H1 (cell line): ENCODE results near the gene ZNF837. TPM values are rescaled to one million over a fixed set of nuclear protein-coding genes. Genes with fewer than 3 reads are reported as not detected.

Source experiments
- CTCF ChIA-PET: fragments of 300-600 bp; sonication (Branson Sonifier 250); formaldehyde crosslinking; loops from one replicate; lab custom pipeline; 2021; ENCODE audit not compliant: partially characterized antibody; lab: Charles Lee
- POLR2A ChIA-PET: fragments of 300-600 bp; sonication (Branson Sonifier 250); formaldehyde crosslinking; loops from one replicate; lab custom pipeline; 2021; ENCODE audit warnings: inconsistent platforms; ENCODE audit not compliant: partially characterized antibody; lab: Charles Lee
- DNase-seq, 2 experiments: peaks; one replicate each; pipeline versions ENCODE4 v3.0.0 to v3.0.0-alpha.2; 2010 to 2022; ENCODE audit warnings: low spot score in 2 of 2, low read depth in 1 of 2, mixed read lengths in 1 of 2
- FAIRE-seq: peaks from 2 replicates; lab custom pipeline; 2011; peaks lifted over from hg19 to GRCh38; lab: Jason Lieb, UNC
- H2AFZ ChIP-seq: 2 replicates; pipeline ENCODE4 v1.8.1; 2012; ENCODE audit warnings: low read length, inconsistent platforms
- H2AK5ac ChIP-seq: 2 replicates; pipeline ENCODE4 v1.6.1; 2013; ENCODE audit warnings: low read depth, low read length
- H2BK120ac ChIP-seq: replicated peaks from 2 replicates; pipeline ENCODE3; 2013; ENCODE audit warnings: low read depth, low read length, inconsistent platforms
- H2BK12ac ChIP-seq: 2 replicates; pipeline ENCODE4 v1.6.1; 2013; ENCODE audit warnings: low read depth, low read length
- H2BK15ac ChIP-seq: 2 replicates; pipeline ENCODE4 v1.6.1; 2013; ENCODE audit warnings: low read length
- H2BK20ac ChIP-seq: 2 replicates; pipeline ENCODE4 v1.6.1; 2013; ENCODE audit warnings: low read length
- H2BK5ac ChIP-seq: 2 replicates; pipeline ENCODE4 v1.6.1; 2013; ENCODE audit warnings: low read depth, low read length
- H3K14ac ChIP-seq: 2 replicates; pipeline ENCODE4 v1.6.1; 2013; ENCODE audit warnings: inconsistent platforms; ENCODE audit not compliant: insufficient read length
- H3K18ac ChIP-seq: 2 replicates; pipeline ENCODE4 v1.6.1; 2013; ENCODE audit warnings: low read length; ENCODE audit errors: extremely low read depth
- H3K23ac ChIP-seq: 2 replicates; pipeline ENCODE4 v1.6.1; 2013; ENCODE audit warnings: inconsistent platforms; ENCODE audit not compliant: insufficient read length
- H3K23me2 ChIP-seq: 2 replicates; pipeline ENCODE4 v1.6.1; 2013; ENCODE audit warnings: low read depth, low read length
- H3K27ac ChIP-seq: 2 replicates; pipeline ENCODE4 v1.6.1; 2011; ENCODE audit warnings: low read depth, low read length, inconsistent platforms
- H3K27me3 ChIP-seq, 4 experiments: replicated peaks in 1 of 4; 1 replicate in 1 of 4; 2 replicates in 3 of 4; pipeline versions ENCODE4 v1.6.1 to v1.8.1; 2011 to 2013; ENCODE audit warnings: low read length in 3 of 4, mild to moderate bottlenecking in 3 of 4, inconsistent platforms in 2 of 4, mixed read lengths in 2 of 4, moderate library complexity in 1 of 4; ENCODE audit not compliant: control insufficient read depth in 3 of 4, insufficient read depth in 3 of 4; ENCODE audit errors: extremely low read depth in 1 of 4
- H3K36me3 ChIP-seq, 4 experiments: 2 replicates each; pipeline versions ENCODE4 v1.6.1 to v1.8.1; 2011 to 2013; ENCODE audit warnings: mild to moderate bottlenecking in 4 of 4, low read length in 3 of 4, moderate library complexity in 2 of 4, control low read depth in 1 of 4, inconsistent platforms in 1 of 4; ENCODE audit not compliant: insufficient read depth in 4 of 4, control insufficient read depth in 2 of 4
- H3K4ac ChIP-seq: replicated peaks from 2 replicates; pipeline ENCODE3; 2013; ENCODE audit warnings: low read length, low read depth, mixed read lengths, inconsistent platforms; ENCODE audit not compliant: insufficient read length
- H3K4me1 ChIP-seq, 4 experiments: replicated peaks in 1 of 4; 1 replicate in 1 of 4; 2 replicates in 3 of 4; pipeline versions ENCODE4 v1.6.1 to v1.8.1; 2011 to 2013; ENCODE audit warnings: low read length in 3 of 4, inconsistent platforms in 2 of 4, mixed read lengths in 1 of 4; ENCODE audit not compliant: insufficient read depth in 4 of 4, control insufficient read depth in 3 of 4
- H3K4me2 ChIP-seq, 2 experiments: 2 replicates each; pipeline versions ENCODE4 v1.6.1 to v1.8.1; 2011 to 2013; ENCODE audit warnings: low read depth in 2 of 2, low read length in 2 of 2, control low read depth in 1 of 2, inconsistent platforms in 1 of 2, mild to moderate bottlenecking in 1 of 2; ENCODE audit not compliant: insufficient read depth in 1 of 2
- H3K4me3 ChIP-seq, 4 experiments: fragments of 200-600, 300-600 bp in 1 of 4; sonication (generic), shearing (Covaris generic), sonication (Bioruptor Twin) in 1 of 4; 2 replicates each; pipeline versions ENCODE4 v1.5.1 to v1.8.1; 2011 to 2016; ENCODE audit warnings: low read length in 4 of 4, low read depth in 3 of 4, control low read depth in 2 of 4, inconsistent platforms in 2 of 4, mild to moderate bottlenecking in 2 of 4, mixed read lengths in 1 of 4, moderate library complexity in 1 of 4; ENCODE audit not compliant: insufficient read depth in 2 of 4; ENCODE audit errors: extremely low read depth in 1 of 4
- H3K56ac ChIP-seq: replicated peaks from 2 replicates; pipeline ENCODE3; 2013; ENCODE audit warnings: low read depth, mild to moderate bottlenecking, mixed read lengths, low read length, inconsistent platforms; ENCODE audit not compliant: insufficient read length
- H3K79me1 ChIP-seq: 2 replicates; pipeline ENCODE4 v1.6.1; 2013; ENCODE audit warnings: low read depth, low read length, control low read depth
- H3K79me2 ChIP-seq, 2 experiments: 2 replicates each; pipeline versions ENCODE4 v1.6.1 to v1.8.1; 2012 to 2013; ENCODE audit warnings: low read length in 2 of 2, mild to moderate bottlenecking in 2 of 2, inconsistent platforms in 1 of 2; ENCODE audit not compliant: insufficient read depth in 2 of 2, control insufficient read depth in 1 of 2
- H3K9ac ChIP-seq, 4 experiments: replicated peaks in 1 of 4; 1 replicate in 1 of 4; 2 replicates in 3 of 4; pipeline versions ENCODE4 v1.6.1 to v1.8.1; 2011 to 2013; ENCODE audit warnings: low read depth in 3 of 4, low read length in 3 of 4, control low read depth in 2 of 4, mild to moderate bottlenecking in 2 of 4, moderate library complexity in 2 of 4, inconsistent platforms in 1 of 4; ENCODE audit errors: extremely low read depth in 1 of 4
- H3K9me3 ChIP-seq, 2 experiments: 2 replicates each; pipeline versions ENCODE4 v1.6.1 to v1.8.1; 2012 to 2013; ENCODE audit warnings: mild to moderate bottlenecking in 2 of 2, moderate library complexity in 2 of 2, control low read depth in 1 of 2, inconsistent platforms in 1 of 2, low read depth in 1 of 2, low read length in 1 of 2, mixed read lengths in 1 of 2; ENCODE audit not compliant: insufficient read depth in 2 of 2
- H4K20me1 ChIP-seq, 2 experiments: replicated peaks in 1 of 2; 2 replicates each; pipeline versions ENCODE3 to v1.8.1; 2011 to 2013; ENCODE audit warnings: inconsistent platforms in 2 of 2, low read length in 2 of 2, mild to moderate bottlenecking in 1 of 2; ENCODE audit not compliant: insufficient read depth in 2 of 2, control insufficient read depth in 1 of 2
- H4K5ac ChIP-seq: 2 replicates; pipeline ENCODE4 v1.6.1; 2013; ENCODE audit warnings: low read length, low read depth, mixed read lengths, inconsistent platforms; ENCODE audit not compliant: insufficient read length
- H4K8ac ChIP-seq: 2 replicates; pipeline ENCODE4 v1.8.0; 2013; ENCODE audit warnings: mild to moderate bottlenecking, moderate library complexity, low read length, inconsistent platforms; ENCODE audit not compliant: insufficient read depth; ENCODE audit errors: extremely low read depth
- H4K91ac ChIP-seq: replicated peaks from 2 replicates; pipeline ENCODE3; 2013; ENCODE audit warnings: low read length, mixed read lengths, inconsistent platforms; ENCODE audit not compliant: insufficient read length
- CEBPB ChIP-seq: IDR thresholded peaks from 2 replicates; pipeline ENCODE4 v1.6.1; 2012; ENCODE audit warnings: low read depth, low read length
- CHD2 ChIP-seq: IDR thresholded peaks from 2 replicates; pipeline ENCODE4 v1.6.1; 2012; ENCODE audit warnings: low read length, improper control_type of control experiment
- WGBS, 2 experiments: shearing (Covaris generic) in 1 of 2; methylation state at CpG; one replicate each; pipeline versions ENCODE4 v1.1.6 to v1.1.7; 2013 to 2015; ENCODE audit warnings: low lambda C conversion rate in 2 of 2, mixed read lengths in 2 of 2, inconsistent platforms in 1 of 2, low coverage in 1 of 2, missing lambda C conversion rate in 1 of 2; ENCODE audit not compliant: insufficient replicate concordance in 2 of 2, insufficient coverage in 1 of 2, insufficient read length in 1 of 2; ENCODE audit errors: extremely low coverage in 1 of 2, missing lambda C conversion rate in 1 of 2; 5-methylcytosine and 5-hydroxymethylcytosine counted together
- polyA plus RNA-seq, 7 experiments: library from polyadenylated mRNA; depleted of rRNA in 3 of 7; stranded (reverse) in 5 of 7; unstranded in 2 of 7; fragments of >200 nt in 5 of 7; fragments of 200-250 nt in 2 of 7; gene quantifications; 1 replicate in 5 of 7; 2 replicates in 1 of 7; 4 replicates in 1 of 7; pipeline versions ENCODE4 v1.2.1 to v1.2.3, GENCODE V29; 2011 to 2013; ENCODE audit warnings: missing spikeins in 2 of 7, mixed read lengths in 2 of 7
- total RNA-seq: library from RNA; stranded (reverse); fragmentation: NEBNext Ultra II Directional; extraction: Animal tissue kit (Norgen Biotek cat#: 25700); gene quantifications from 2 replicates; pipeline ENCODE4 v1.2.1, GENCODE V29; 2021

ZNF837 gene
- total and polyA plus RNA-seq, 2 of the 8 experiments (the other 6 are each of a cell fraction or from before 2014, with no cell fraction given) = 1.9 to 3.3 TPM

GRCh38 chr19:58338336-58338735, 42.5 kb downstream of the ZNF837 start:
- Histone ChIP-seq H2BK5ac (no peak overlapping the region), H3K4me1 (no peaks in the 10 kb centered on the region), H3K9me3 (peaks cover 5 to 6% of the 10 kb centered on the region in 2 experiments; a peak in 2 of 4 replicates), H2BK12ac (no peak overlapping the region), H3K27ac (no peak overlapping the region), H2AFZ (no peak overlapping the region), H3K56ac (no peak overlapping the region), H3K23ac (no peak overlapping the region), H3K4me3 (no peak overlapping the region), H3K23me2 (no peaks in the 10 kb centered on the region), H4K5ac (no peak overlapping the region), H4K20me1 (peaks cover 3 to 8% of the 10 kb centered on the region in 2 experiments), H3K18ac (no peak overlapping the region), H2BK120ac (no peak overlapping the region), H3K4me2 (no peak overlapping the region), H3K27me3 (no peaks in the 10 kb centered on the region), H4K91ac (no peak overlapping the region), H3K9ac (no peak overlapping the region), H2BK15ac (no peak overlapping the region), H3K4ac (no peak overlapping the region), H3K79me1 (no peaks in the 10 kb centered on the region), H3K36me3 (peaks cover 0 to 9% (median 3%) of the 10 kb centered on the region in 4 experiments; a peak in 3 of 8 replicates), H2AK5ac (no peak overlapping the region), H3K79me2 (no peaks in the 10 kb centered on the region), H2BK20ac (no peak overlapping the region), H4K8ac (no peak overlapping the region), H3K14ac (no peak overlapping the region)
- ChIA-PET CTCF (interaction anchor here (0.5 to 3.7 kb wide), 6 partner anchors 8 to 587 kb away, joined by 3 to 30 read pairs (median 4); partner anchors contain the start of genes A1BG and ZSCAN22), POLR2A (no interaction called here)
- DNase-seq (no peak), FAIRE-seq (no peak)
- WGBS, 2 experiments = 99% methylated on average over 10 of the region's 11 CpGs; no CpG with 5 or more reads in 1 of the 2 experiments
- no peak for TF ChIP-seq CHD2
- TF ChIP-seq CEBPB = no peak
